ENCODE data around the gene MCC.

- no peak for TF ChIP-seq CTCF (conservative IDR thresholded peaks at IDR 0.05 in 1 of 2, IDR thresholded peaks at IDR 0.05 in 1 of 2; ENCODE audit: low read depth in 1 of 2, low read length in 2 of 2)
- no peak for TF ChIP-seq EZH2 (IDR thresholded peaks at IDR 0.05; ENCODE audit: low read length, missing control alignments)
Observed at GRCh38 chr5:113437111-113437510, 51.1 kb downstream of the MCC start.
